Measurements from ENCODE around the gene LGR4. TPM values are rescaled to one million over a fixed set of nuclear protein-coding genes. Genes with fewer than 3 reads are reported as not detected.

Gene LGR4
- total and polyA plus RNA-seq, 9 of the 15 experiments (the other 6 are each of a cell fraction or from before 2014, with no cell fraction given): 0.94 to 10.1 (median 5.8) TPM

- no peak for TF ChIP-seq HOXB6 (CRISPR knock-in tag; IDR thresholded peaks at IDR 0.05; ENCODE audit: borderline replicate concordance)
- no peak for TF ChIP-seq ZNF57 (CRISPR knock-in tag; IDR thresholded peaks at IDR 0.05)
- no peak for TF ChIP-seq E2F5 (CRISPR knock-in tag; IDR thresholded peaks at IDR 0.05)
- peak; percentile 34; the same call in 1 of the 2 replicates for TF ChIP-seq EP400 (IDR thresholded peaks at IDR 0.05)
- no peak for TF ChIP-seq ZNF431 (CRISPR knock-in tag; IDR thresholded peaks at IDR 0.05)
- no peak for TF ChIP-seq ATF7 (IDR thresholded peaks at IDR 0.05)
- TF ChIP-seq KLF6 (CRISPR knock-in tag; IDR thresholded peaks at IDR 0.05; ENCODE audit: borderline replicate concordance): no peak
- TF ChIP-seq CHD1 (IDR thresholded peaks at IDR 0.05; ENCODE audit: low read length): no peak
- no peak for TF ChIP-seq TAF15 (IDR thresholded peaks at IDR 0.05; ENCODE audit: low read depth, low read length)
- TF ChIP-seq POLR3A (IDR thresholded peaks at IDR 0.05; ENCODE audit: borderline replicate concordance, extremely low read depth, insufficient read depth, insufficient read length): no peak
- no peak for TF ChIP-seq AFF1 (IDR thresholded peaks at IDR 0.05; ENCODE audit: low read depth in 1 of 2, partially characterized antibody in 2 of 2)
- no peak for TF ChIP-seq ZNF75A (CRISPR knock-in tag; IDR thresholded peaks at IDR 0.05)
- TF ChIP-seq ZNF766 (CRISPR knock-in tag; conservative IDR thresholded peaks at IDR 0.05): peak; percentile 81
- peak in 1 of 2 experiments; percentile 56; a peak in 1 of 4 replicates for TF ChIP-seq ZNF639 (CRISPR knock-in tag; conservative IDR thresholded peaks at IDR 0.05 in 1 of 2, IDR thresholded peaks at IDR 0.05 in 1 of 2)
- TF ChIP-seq GTF2E2 (tag; IDR thresholded peaks at IDR 0.05): no peak
- peak; percentile 94 for TF ChIP-seq EP300 (IDR thresholded peaks at IDR 0.05; ENCODE audit: low read length)
- TF ChIP-seq KLF13 (tag; IDR thresholded peaks at IDR 0.05; ENCODE audit: borderline replicate concordance, low read depth): no peak
- no peak for TF ChIP-seq U2AF1 (optimal IDR thresholded peaks at IDR 0.05; ENCODE audit: low read depth, low read length)
- no peak for TF ChIP-seq FOS (IDR thresholded peaks at IDR 0.05; ENCODE audit: extremely low read depth, insufficient read length)
- TF ChIP-seq ZNF133 (CRISPR knock-in tag; IDR thresholded peaks at IDR 0.05): no peak
- peak; percentile 88 for TF ChIP-seq KLF16 (IDR thresholded peaks at IDR 0.05)
- TF ChIP-seq SMC3 (conservative IDR thresholded peaks at IDR 0.05; ENCODE audit: insufficient read depth, low read depth, low read length): no peak
- peak; percentile 31; the same call in 1 of the 2 replicates for TF ChIP-seq CXXC5 (CRISPR knock-in tag; IDR thresholded peaks at IDR 0.05)
- TF ChIP-seq POLR2B (IDR thresholded peaks at IDR 0.05; ENCODE audit: low read depth, partially characterized antibody): no peak
Measured at GRCh38 chr11:27372164-27372563, 100.4 kb downstream of the LGR4 start (continued).
